Dendritic cell treated with granulocyte-macrophage colony-stimulating factor and Interleukin-4, amounts not matched to agents 40 ng/mL and 50 ng/mL, for 4 days (primary cell): ENCODE data around the gene MCF2L2.
"Not testable (repeated sequence)": the region's sequence is repeated elsewhere in the genome, so short reads cannot be mapped to it uniquely, and the experiment has no call there.

ENCODE experiments used
- H3K27ac Mint-ChIP-seq: one replicate; pipeline ENCODE4 v1.8.0; 2022; ENCODE audit warnings: mild to moderate bottlenecking, mixed read lengths
- H3K27me3 Mint-ChIP-seq: one replicate; pipeline ENCODE4 v1.8.0; 2022; ENCODE audit warnings: mild to moderate bottlenecking, mixed read lengths
- H3K36me3 Mint-ChIP-seq: one replicate; pipeline ENCODE4 v1.8.0; 2022; ENCODE audit warnings: low read depth, mixed read lengths
- H3K4me1 Mint-ChIP-seq: one replicate; pipeline ENCODE4 v1.8.0; 2022; ENCODE audit warnings: low read depth, mixed read lengths
- H3K4me3 Mint-ChIP-seq: one replicate; pipeline ENCODE4 v1.8.0; 2022; ENCODE audit warnings: mild to moderate bottlenecking, moderate library complexity, mixed read lengths
- H3K9me3 Mint-ChIP-seq: one replicate; pipeline ENCODE4 v1.8.0; 2022; ENCODE audit warnings: mixed read lengths
- intact Hi-C: fragments of 100-400 bp; cut with micrococcal nuclease; formaldehyde crosslinking; loops from one replicate; pipeline ENCODE4 v1.15.0; 2022

Gene MCF2L2

GRCh38 chr3:183192650-183193300 lies 235.6 kb downstream of the MCF2L2 start:
- intact Hi-C loops, result no loop called here
- H3K27me3 Mint-ChIP-seq, result no peaks in the 10 kb centered on the region
- peaks cover 43% of the 10 kb centered on the region for H3K4me1 Mint-ChIP-seq
- no peaks in the 10 kb centered on the region for H3K9me3 Mint-ChIP-seq
- no peaks in the 10 kb centered on the region for H3K36me3 Mint-ChIP-seq
- peak overlapping the region; percentile 51 for H3K27ac Mint-ChIP-seq
- no peak overlapping the region for H3K4me3 Mint-ChIP-seq

DNA sequence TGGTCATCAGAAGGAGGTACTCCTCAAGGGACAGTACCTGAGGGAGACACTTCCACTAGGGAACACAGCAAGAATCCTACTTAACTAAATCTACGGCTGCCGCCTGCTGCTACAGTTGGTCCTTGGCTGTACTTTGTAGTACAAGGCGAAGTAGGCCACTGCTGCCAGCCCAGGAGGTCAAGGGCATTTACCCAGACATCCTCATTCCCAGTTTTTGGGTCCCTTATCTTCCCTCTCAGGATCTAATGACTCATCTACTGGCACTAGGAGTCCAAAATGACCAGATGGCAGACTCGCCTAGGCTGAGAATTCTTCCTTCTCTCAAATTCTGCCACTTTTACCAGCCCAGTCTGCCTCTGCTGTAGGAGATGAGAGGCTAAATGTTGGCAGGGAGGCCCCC lies 238.8 kb downstream of the MCF2L2 start:
- no peak overlapping the region for H3K4me3 Mint-ChIP-seq
- intact Hi-C loops, result loop anchor here (5.0 kb wide), 1 partner anchor 68 kb away; no protein-coding TSS in a partner anchor
- no peaks in the 10 kb centered on the region for H3K9me3 Mint-ChIP-seq
- no peaks in the 10 kb centered on the region for H3K27me3 Mint-ChIP-seq
- H3K27ac Mint-ChIP-seq, result peak overlapping the region; percentile 59
- H3K36me3 Mint-ChIP-seq, result no peaks in the 10 kb centered on the region
- peaks cover 53% of the 10 kb centered on the region for H3K4me1 Mint-ChIP-seq

- peak overlapping the region; percentile 59 for H3K27ac Mint-ChIP-seq
- H3K4me3 Mint-ChIP-seq, result no peak overlapping the region
- H3K4me1 Mint-ChIP-seq, result peaks cover 46% of the 10 kb centered on the region
- no peaks in the 10 kb centered on the region for H3K9me3 Mint-ChIP-seq
- H3K36me3 Mint-ChIP-seq, result no peaks in the 10 kb centered on the region
- intact Hi-C loops, result loop anchor here (5.0 kb wide), 1 partner anchor 68 kb away; no protein-coding TSS in a partner anchor
- H3K27me3 Mint-ChIP-seq, result no peaks in the 10 kb centered on the region
Observed at GRCh38 chr3:183188895-183189462, 239.4 kb downstream of the MCF2L2 start.

GRCh38 chr3:183185696-183186095 lies 242.7 kb downstream of the MCF2L2 start:
- Mint-ChIP-seq H3K36me3 (no peaks in the 10 kb centered on the region), H3K4me3 (no peak overlapping the region), H3K4me1 (peaks cover 34% of the 10 kb centered on the region), H3K27ac (peak overlapping the region; percentile 41), H3K9me3 (no peaks in the 10 kb centered on the region), H3K27me3 (peaks cover 17% of the 10 kb centered on the region)
- intact Hi-C loops, result loop anchor here (2.0 to 5.0 kb wide), 2 partner anchors 63 to 72 kb away; no protein-coding TSS in a partner anchor

DNA sequence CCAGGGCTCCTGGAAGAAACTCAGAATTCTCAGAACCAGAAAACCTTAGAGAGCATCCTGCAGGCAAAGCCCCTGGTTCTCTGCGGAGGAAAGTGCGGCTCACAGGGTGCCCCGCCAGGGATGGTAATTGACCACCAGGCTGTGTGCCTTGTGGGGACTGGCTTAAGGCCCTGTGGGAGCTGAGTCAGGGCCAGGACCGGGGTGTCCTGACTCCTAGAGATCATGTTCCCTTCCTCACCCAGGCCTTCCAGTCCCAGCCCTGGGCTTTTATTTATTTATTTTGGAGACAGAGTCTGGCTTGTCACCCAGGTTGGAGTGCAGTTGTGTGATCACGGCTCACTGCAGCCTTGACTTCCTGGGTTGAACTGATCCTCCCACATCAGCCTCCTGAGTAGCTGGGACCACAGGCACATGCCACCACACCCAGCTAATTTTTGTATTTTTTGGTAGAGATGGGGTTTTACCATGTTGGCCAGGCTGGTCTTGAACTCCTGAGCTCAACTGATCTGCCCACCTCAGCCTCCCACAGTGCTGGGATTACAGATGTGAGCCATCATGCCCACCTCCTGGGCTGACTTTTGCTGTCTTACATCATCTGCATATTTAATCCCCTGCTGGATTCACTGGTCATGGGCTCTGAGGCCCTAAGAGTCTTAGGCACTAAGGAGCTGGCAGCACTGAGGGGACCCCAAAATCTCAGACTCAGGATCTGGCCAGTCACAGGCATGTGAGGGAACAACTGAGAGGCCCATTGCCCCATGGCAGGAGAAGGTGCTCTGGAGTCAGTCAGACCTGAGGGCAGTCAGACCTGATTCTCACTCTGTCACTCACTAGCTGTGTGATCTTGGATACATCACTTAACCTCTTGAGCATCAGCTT lies 245.4 kb downstream of the MCF2L2 start:
- no peaks in the 10 kb centered on the region for H3K36me3 Mint-ChIP-seq
- H3K4me3 Mint-ChIP-seq, result no peak overlapping the region
- peaks cover 39% of the 10 kb centered on the region for H3K27me3 Mint-ChIP-seq
- no peak overlapping the region for H3K27ac Mint-ChIP-seq
- intact Hi-C loops, result no loop called here
- H3K9me3 Mint-ChIP-seq, result no peaks in the 10 kb centered on the region
- peaks cover 30% of the 10 kb centered on the region for H3K4me1 Mint-ChIP-seq

DNA sequence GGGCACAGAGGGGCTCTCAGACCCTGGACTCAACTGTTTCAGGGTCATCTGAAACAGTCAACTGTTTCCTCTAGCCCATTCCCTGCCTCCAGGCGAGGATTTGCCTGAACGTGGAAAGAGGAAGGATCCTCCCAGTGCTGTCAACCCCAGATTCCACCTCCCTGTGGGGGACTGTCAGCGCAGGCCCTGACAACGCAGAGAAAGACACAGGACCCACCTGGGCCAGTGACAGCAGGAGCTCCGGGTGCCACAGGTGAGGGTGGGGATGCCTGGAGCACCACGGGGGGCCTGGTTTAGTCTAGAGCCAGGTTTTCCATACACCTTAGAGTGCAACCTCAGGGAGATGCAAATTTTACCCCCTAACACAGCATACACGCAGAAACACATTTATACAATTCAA lies 246.3 kb downstream of the MCF2L2 start:
- Mint-ChIP-seq H3K27ac (no peak overlapping the region), H3K4me1 (peaks cover 29% of the 10 kb centered on the region), H3K4me3 (no peak overlapping the region), H3K36me3 (no peaks in the 10 kb centered on the region), H3K27me3 (peaks cover 45% of the 10 kb centered on the region), H3K9me3 (no peaks in the 10 kb centered on the region)
- intact Hi-C loops, result no loop called here

DNA sequence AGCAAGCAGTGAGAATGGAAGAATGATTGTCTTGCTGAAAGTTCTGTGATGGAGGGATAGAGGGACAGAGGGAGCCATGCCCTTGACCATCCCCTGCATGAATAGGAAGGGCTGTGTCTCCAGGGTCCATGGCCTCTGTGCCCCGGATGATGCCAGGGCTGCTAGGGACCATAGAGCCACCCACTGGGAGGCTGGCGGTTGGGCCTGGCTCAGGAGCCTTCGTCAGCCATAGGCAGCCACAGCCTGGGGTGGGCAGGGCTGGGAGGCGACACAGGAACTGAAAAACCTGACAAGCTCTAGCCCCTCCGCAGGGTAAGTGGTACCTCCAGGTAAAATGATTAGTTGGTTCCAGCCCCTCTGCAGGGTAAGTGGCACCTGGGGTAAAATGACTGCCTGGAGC lies 246.8 kb downstream of the MCF2L2 start:
- Mint-ChIP-seq H3K4me3 (no peak overlapping the region), H3K4me1 (peaks cover 29% of the 10 kb centered on the region), H3K9me3 (no peaks in the 10 kb centered on the region), H3K27me3 (peaks cover 50% of the 10 kb centered on the region), H3K36me3 (no peaks in the 10 kb centered on the region), H3K27ac (no peak overlapping the region)
- intact Hi-C loops, result no loop called here

GRCh38 chr3:183180784-183181295 lies 247.6 kb downstream of the MCF2L2 start:
- H3K36me3 Mint-ChIP-seq, result no peaks in the 10 kb centered on the region
- H3K4me1 Mint-ChIP-seq, result peaks cover 27% of the 10 kb centered on the region
- no peaks in the 10 kb centered on the region for H3K9me3 Mint-ChIP-seq
- no peak overlapping the region for H3K4me3 Mint-ChIP-seq
- H3K27ac Mint-ChIP-seq, result no peak overlapping the region
- intact Hi-C loops, result no loop called here
- peaks cover 57% of the 10 kb centered on the region for H3K27me3 Mint-ChIP-seq

DNA sequence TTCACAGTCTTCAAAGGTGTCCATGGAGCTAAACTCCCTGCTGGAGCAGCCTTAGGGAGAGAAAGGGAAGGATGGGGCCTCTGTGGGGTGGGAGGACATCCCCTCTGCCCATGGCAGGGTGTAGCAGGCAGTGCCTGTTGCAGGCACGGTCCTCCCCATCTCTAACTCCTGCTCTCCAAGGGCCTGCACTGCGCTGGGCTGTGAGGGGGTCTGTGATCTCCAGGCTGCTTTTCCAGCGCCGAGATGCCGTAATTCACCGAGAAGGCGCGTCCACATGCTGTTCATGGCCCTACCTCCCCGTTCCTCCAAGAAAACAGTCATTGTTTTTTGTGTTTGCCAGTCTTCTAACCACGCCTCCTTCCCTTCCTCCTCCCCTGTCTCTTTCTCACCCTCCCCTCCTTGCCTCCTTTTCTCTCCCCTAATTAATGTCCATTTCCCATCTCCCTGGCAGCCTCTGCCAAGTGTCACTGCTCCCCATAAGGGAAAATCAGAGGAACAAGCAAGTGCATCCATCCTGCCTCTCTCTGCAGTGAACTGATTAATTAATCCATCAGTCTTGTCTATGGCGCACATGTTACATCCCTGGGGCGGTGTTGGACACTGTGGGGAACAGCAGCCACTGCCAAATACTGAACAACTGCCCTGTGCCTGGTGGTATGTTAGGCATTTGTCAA lies 248.2 kb downstream of the MCF2L2 start:
- Mint-ChIP-seq H3K27ac (peak overlapping the region; percentile 18), H3K9me3 (no peaks in the 10 kb centered on the region), H3K4me3 (no peak overlapping the region), H3K4me1 (peaks cover 21% of the 10 kb centered on the region), H3K27me3 (peaks cover 63% of the 10 kb centered on the region), H3K36me3 (no peaks in the 10 kb centered on the region)
- intact Hi-C loops, result no loop called here

DNA sequence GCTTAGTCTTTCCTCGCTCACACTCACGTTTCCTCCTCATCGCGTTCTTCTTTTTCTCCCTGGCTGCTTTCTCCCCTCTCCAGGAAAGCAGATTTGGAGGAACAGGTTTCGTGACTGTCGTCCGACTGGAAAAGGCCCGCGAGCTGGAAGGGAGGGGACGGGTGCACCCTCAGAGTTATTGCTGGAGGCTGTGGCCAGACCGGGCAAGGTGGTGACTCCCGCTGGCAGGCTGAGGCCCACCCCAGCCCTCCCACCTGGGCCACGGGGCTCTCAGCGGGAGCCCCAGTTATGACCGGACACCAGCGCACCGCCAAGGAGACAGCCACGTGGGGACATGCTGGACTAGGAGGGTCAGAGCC lies 248.9 kb downstream of the MCF2L2 start:
- intact Hi-C loops, result not testable (repeated sequence)

DNA sequence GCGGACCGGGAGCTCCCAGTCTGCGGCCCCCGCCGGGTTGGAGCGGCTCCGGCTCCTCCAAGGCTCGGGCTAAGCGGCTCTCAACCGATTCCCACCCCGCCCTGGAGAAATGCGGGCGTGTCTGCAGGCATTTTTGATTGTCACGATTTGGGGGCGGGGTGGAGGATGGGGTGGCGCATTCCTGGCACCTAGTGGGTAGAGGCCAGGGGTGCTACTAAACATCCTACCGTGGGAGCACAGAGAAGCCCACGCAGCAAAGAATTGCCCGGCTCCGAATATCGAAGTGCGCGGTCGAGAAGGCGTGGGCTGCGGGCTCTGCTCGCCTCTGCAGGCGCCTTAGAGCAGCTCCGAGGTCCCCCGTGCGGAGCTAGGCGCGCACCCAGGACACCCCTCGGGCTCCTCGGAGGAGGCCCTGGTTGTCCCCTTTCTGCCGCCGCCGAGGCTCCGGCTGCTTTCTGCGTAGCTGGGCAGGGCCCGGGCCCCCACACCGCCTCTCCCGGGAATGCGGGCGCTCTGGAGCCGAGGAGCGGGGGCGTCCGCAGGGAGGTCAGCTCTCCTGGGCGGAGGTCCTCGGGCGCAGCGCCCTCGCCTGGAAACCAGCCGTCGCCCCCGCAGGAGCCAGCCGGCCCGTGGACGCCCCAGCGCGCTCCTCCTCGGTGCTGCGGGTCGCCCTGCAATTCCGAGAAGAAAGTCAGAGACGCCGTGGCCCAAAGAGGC lies 249.4 kb downstream of the MCF2L2 start:
- H3K27ac Mint-ChIP-seq, result peak overlapping the region; percentile 18
- H3K27me3 Mint-ChIP-seq, result peaks cover 69% of the 10 kb centered on the region

More for the DNA sequence above, 248.9 kb downstream of the MCF2L2 start:
- Mint-ChIP-seq H3K27ac (peak overlapping the region; percentile 18), H3K4me3 (peak overlapping the region; percentile 79), H3K27me3 (peaks cover 69% of the 10 kb centered on the region), H3K4me1 (peaks cover 20% of the 10 kb centered on the region)
- H3K36me3 Mint-ChIP-seq, H3K9me3 Mint-ChIP-seq: not testable (repeated sequence)

GRCh38 chr3:183178512-183178832 lies 249.9 kb downstream of the MCF2L2 start:
- intact Hi-C loops, result no loop called here
- Mint-ChIP-seq H3K9me3 (no peaks in the 10 kb centered on the region), H3K4me3 (peak overlapping the region; percentile 79), H3K36me3 (no peaks in the 10 kb centered on the region), H3K27me3 (peaks cover 71% of the 10 kb centered on the region), H3K4me1 (peaks cover 20% of the 10 kb centered on the region), H3K27ac (peak overlapping the region; percentile 18)

More for the DNA sequence above, 249.4 kb downstream of the MCF2L2 start:
- no peaks in the 10 kb centered on the region for H3K36me3 Mint-ChIP-seq
- peaks cover 20% of the 10 kb centered on the region for H3K4me1 Mint-ChIP-seq
- peak overlapping the region; percentile 79 for H3K4me3 Mint-ChIP-seq
- intact Hi-C loops, result no loop called here
- H3K9me3 Mint-ChIP-seq, result no peaks in the 10 kb centered on the region

DNA sequence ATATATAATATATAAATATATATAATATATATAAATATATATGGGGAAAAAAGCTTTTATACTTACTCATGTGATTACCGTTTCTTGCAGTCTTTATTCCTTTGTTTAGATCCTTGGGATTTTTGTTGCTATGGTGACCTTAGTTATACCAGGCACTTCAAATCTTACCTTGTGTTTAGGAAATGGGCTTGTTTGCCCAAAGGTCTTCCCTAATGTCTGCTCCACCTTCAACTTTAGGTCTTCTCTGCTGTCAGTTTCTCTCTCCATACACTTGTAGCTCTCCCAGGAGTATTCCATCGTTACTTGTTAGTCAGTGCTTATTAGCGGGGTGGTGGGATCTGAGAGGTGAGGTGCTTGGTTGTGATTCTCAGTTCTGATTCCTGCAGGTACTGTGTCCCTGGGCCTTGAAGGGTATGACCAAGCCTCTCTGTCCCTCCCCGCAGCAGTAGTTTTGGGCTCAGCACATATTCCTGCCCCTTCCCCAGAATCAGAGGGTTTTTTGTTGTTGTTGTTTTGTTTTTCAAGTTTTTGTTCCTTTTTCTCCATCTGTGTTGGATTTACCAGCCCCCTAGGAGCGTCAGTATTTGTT lies 256.3 kb downstream of the MCF2L2 start:
- peaks cover 11% of the 10 kb centered on the region for H3K4me1 Mint-ChIP-seq
- H3K9me3 Mint-ChIP-seq, result no peaks in the 10 kb centered on the region
- H3K4me3 Mint-ChIP-seq, result no peak overlapping the region
- intact Hi-C loops, result no loop called here
- H3K27ac Mint-ChIP-seq, result no peak overlapping the region
- no peaks in the 10 kb centered on the region for H3K36me3 Mint-ChIP-seq
- peaks cover 45% of the 10 kb centered on the region for H3K27me3 Mint-ChIP-seq
